Endothelial cell of umbilical vein (primary cell): ENCODE results near the gene HCFC1. TPM values are rescaled to one million over a fixed set of nuclear protein-coding genes. Genes with fewer than 3 reads are reported as not detected.

ENCODE experiments used
- BruUV-seq: library from RNA; stranded (reverse); fragments of 400-500 nt; replicated peaks from 2 replicates; lab custom pipeline; 2021; lab: Mats Ljungman, UMichigan
- CTCF ChIA-PET: fragments of 300-600, 350-600 bp; sonication (Branson Sonifier 250); formaldehyde crosslinking; loops from one replicate; lab custom pipeline; 2021; ENCODE audit warnings: antibody characterized with exemption, inconsistent platforms; lab: Charles Lee
- POLR2A ChIA-PET: fragments of 300-600, 350-600 bp; sonication (Branson Sonifier 250); formaldehyde crosslinking; loops from one replicate; lab custom pipeline; 2021; ENCODE audit warnings: antibody characterized with exemption, inconsistent platforms; lab: Charles Lee
- DNase-seq: peaks from one replicate; pipeline ENCODE4 v3.0.0-alpha.2; 2011; ENCODE audit warnings: low read depth, low spot score
- FAIRE-seq: peaks from 2 replicates; lab custom pipeline; 2011; peaks lifted over from hg19 to GRCh38; lab: Jason Lieb, UNC
- H2AFZ ChIP-seq: 2 replicates; pipeline ENCODE4 v1.6.0; 2012; ENCODE audit warnings: low read depth, low read length, control low read depth, inconsistent platforms
- H3K27ac ChIP-seq: 2 replicates; pipeline ENCODE4 v1.5.1; 2011; ENCODE audit warnings: low read depth, mild to moderate bottlenecking, control low read depth, low read length, moderate library complexity; ENCODE audit not compliant: insufficient read depth
- H3K27me3 ChIP-seq, 2 experiments: 2 replicates each; pipeline versions ENCODE4 v1.6.0 to v1.6.1; 2011; ENCODE audit warnings: low read length in 2 of 2, mixed read lengths in 1 of 2; ENCODE audit not compliant: control insufficient read depth in 2 of 2, insufficient read depth in 2 of 2
- H3K36me3 ChIP-seq, 2 experiments: 2 replicates in 1 of 2; 3 replicates in 1 of 2; pipeline ENCODE4 v1.5.1; 2011; ENCODE audit warnings: low read length in 2 of 2, mild to moderate bottlenecking in 1 of 2, moderate library complexity in 1 of 2; ENCODE audit not compliant: control insufficient read depth in 2 of 2, insufficient read depth in 2 of 2; ENCODE audit errors: extremely low read depth in 1 of 2
- H3K4me1 ChIP-seq: 3 replicates; pipeline ENCODE4 v1.5.1; 2011; ENCODE audit warnings: mild to moderate bottlenecking, low read length; ENCODE audit not compliant: control insufficient read depth, insufficient read depth; ENCODE audit errors: extremely low read depth
- H3K4me2 ChIP-seq: 2 replicates; pipeline ENCODE4 v1.6.1; 2011; ENCODE audit warnings: low read length, control low read depth, mixed read lengths; ENCODE audit not compliant: insufficient read depth
- H3K4me3 ChIP-seq, 3 experiments: fragments of 200-600 bp in 1 of 3; sonication (generic), shearing (Covaris generic) in 1 of 3; replicated peaks in 1 of 3; 2 replicates each; pipeline ENCODE4 v1.5.1; 2011 to 2016; ENCODE audit warnings: control low read depth in 3 of 3, low read length in 3 of 3, mild to moderate bottlenecking in 2 of 3, inconsistent platforms in 1 of 3, low read depth in 1 of 3, moderate library complexity in 1 of 3; ENCODE audit not compliant: insufficient read depth in 1 of 3
- H3K79me2 ChIP-seq: 2 replicates; pipeline ENCODE4 v1.6.0; 2012; ENCODE audit warnings: low read length, inconsistent platforms; ENCODE audit not compliant: control insufficient read depth, insufficient read depth
- H3K9ac ChIP-seq: replicated peaks from 2 replicates; pipeline ENCODE3; 2011; ENCODE audit warnings: low read length, control low read depth; ENCODE audit not compliant: insufficient read depth; ENCODE audit errors: extremely low read depth
- H3K9me1 ChIP-seq: replicated peaks from 3 replicates; pipeline ENCODE4 v1.6.0; 2011; ENCODE audit warnings: mild to moderate bottlenecking, low read length; ENCODE audit not compliant: control insufficient read depth, insufficient read depth; ENCODE audit errors: extremely low read depth
- H3K9me3 ChIP-seq: replicated peaks from 2 replicates; pipeline ENCODE4 v1.5.1; 2012; ENCODE audit warnings: low read length, inconsistent platforms; ENCODE audit not compliant: control insufficient read depth, insufficient read depth
- H4K20me1 ChIP-seq: replicated peaks from 2 replicates; pipeline ENCODE3; 2011; ENCODE audit warnings: mild to moderate bottlenecking, low read length; ENCODE audit not compliant: control insufficient read depth, insufficient read depth; ENCODE audit errors: extremely low read depth
- EZH2 ChIP-seq: IDR thresholded peaks from 2 replicates; pipeline ENCODE4 v1.6.1; 2012; ENCODE audit warnings: borderline replicate concordance, low read depth, mild to moderate bottlenecking, moderate library complexity, low read length, inconsistent platforms; ENCODE audit not compliant: severe bottlenecking
- FOS ChIP-seq: IDR thresholded peaks from 2 replicates; pipeline ENCODE4 v1.6.1; 2011; ENCODE audit warnings: mild to moderate bottlenecking, low read length, moderate library complexity, borderline replicate concordance; ENCODE audit not compliant: insufficient read depth
- GATA2 ChIP-seq: IDR thresholded peaks from 2 replicates; pipeline ENCODE4 v1.7.0; 2011; ENCODE audit warnings: low read depth, mild to moderate bottlenecking, moderate library complexity, mixed read lengths, low read length; ENCODE audit not compliant: insufficient read length, insufficient read depth
- JUN ChIP-seq: IDR thresholded peaks from 2 replicates; pipeline ENCODE4 v1.6.1; 2011; ENCODE audit warnings: borderline replicate concordance, low read depth; ENCODE audit not compliant: insufficient read length, insufficient read depth
- MYC ChIP-seq: IDR thresholded peaks from one replicate; pipeline ENCODE4 v1.6.1; 2011; ENCODE audit warnings: mild to moderate bottlenecking, low read depth, low read length
- POLR2A ChIP-seq: IDR thresholded peaks from 2 replicates; pipeline ENCODE4 v1.6.1; 2012; ENCODE audit warnings: low read depth, mild to moderate bottlenecking, control low read depth, low read length
- POLR2AphosphoS5 ChIP-seq: IDR thresholded peaks from 2 replicates; pipeline ENCODE4 v1.6.1; 2012; ENCODE audit warnings: low read depth, mild to moderate bottlenecking, control low read depth, low read length, moderate library complexity; ENCODE audit not compliant: insufficient read depth
- dilution Hi-C: fragments of 300-500 bp; cut with MboI; formaldehyde crosslinking; loops from one replicate; pipeline ENCODE4 v1.15.0; 2019; ENCODE audit warnings: low sequenced_read_pairs; ENCODE audit not compliant: extremely low pct_ligation_motif_present
- intact Hi-C: fragments of 100-400 bp; cut with micrococcal nuclease; formaldehyde crosslinking; loops from one replicate; pipeline ENCODE4 v1.10.0; 2022
- polyA plus RNA-seq, 4 experiments: library from polyadenylated mRNA; depleted of rRNA in 3 of 4; stranded (reverse) in 3 of 4; unstranded in 1 of 4; fragments of >200 nt; gene quantifications; 2 replicates each; pipeline versions ENCODE4 v1.2.1 to v1.2.3, GENCODE V29; 2011 to 2012; ENCODE audit warnings: missing spikeins in 1 of 4
- total RNA-seq: library from RNA; stranded (reverse); gene quantifications from 2 replicates; pipeline ENCODE4 v1.2.3, GENCODE V29; 2021
- TF ChIP-seq, protein P1 (sequence below): IDR thresholded peaks from 2 replicates; pipeline ENCODE4 v1.6.1; 2011; ENCODE audit not compliant: insufficient read depth, insufficient read length
- TF ChIP-seq, protein P2 (sequence below), 2 donors: IDR thresholded peaks; 1 replicate in 1 of 2; 2 replicates in 1 of 2; pipeline ENCODE4 v1.5.1; 2011; ENCODE audit warnings: low read length in 2 of 2, mild to moderate bottlenecking in 2 of 2, moderate library complexity in 2 of 2, control low read depth in 1 of 2, inconsistent platforms in 1 of 2, low read depth in 1 of 2; ENCODE audit not compliant: insufficient read depth in 1 of 2; ENCODE audit errors: extremely low read depth in 1 of 2

Gene HCFC1
- total and polyA plus RNA-seq, 2 donors (not counting 3 experiments of a cell fraction or from before 2014, with no cell fraction given): 15.9 to 85.9 TPM

DNA sequence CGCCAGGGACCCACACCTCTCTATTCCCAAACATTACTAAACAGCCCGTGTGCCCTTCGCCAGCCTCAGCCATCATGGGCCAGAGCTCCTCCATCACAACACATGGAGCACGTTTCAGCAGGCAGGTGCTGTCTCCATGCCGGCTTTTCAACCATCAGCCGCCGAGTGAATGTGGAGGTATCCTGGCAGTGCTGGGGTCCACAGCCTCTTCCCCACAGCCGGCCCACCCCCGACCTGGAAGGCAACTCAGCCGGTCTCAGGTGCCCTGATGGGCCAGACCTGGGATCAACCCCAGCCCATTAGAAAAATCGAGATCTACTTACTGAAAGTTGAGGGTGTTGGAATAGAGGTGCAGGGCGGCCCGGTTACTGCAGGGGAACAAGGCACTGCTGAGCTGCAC is 39.9 kb downstream of the HCFC1 start:
- no peaks in the 10 kb centered on the region for H3K27me3 ChIP-seq
- H3K27ac ChIP-seq: no peak overlapping the region
- no peak overlapping the region for H3K4me2 ChIP-seq
- TF ChIP-seq, protein P1, sequence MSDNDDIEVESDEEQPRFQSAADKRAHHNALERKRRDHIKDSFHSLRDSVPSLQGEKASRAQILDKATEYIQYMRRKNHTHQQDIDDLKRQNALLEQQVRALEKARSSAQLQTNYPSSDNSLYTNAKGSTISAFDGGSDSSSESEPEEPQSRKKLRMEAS: no peak
- TF ChIP-seq, protein P2, sequence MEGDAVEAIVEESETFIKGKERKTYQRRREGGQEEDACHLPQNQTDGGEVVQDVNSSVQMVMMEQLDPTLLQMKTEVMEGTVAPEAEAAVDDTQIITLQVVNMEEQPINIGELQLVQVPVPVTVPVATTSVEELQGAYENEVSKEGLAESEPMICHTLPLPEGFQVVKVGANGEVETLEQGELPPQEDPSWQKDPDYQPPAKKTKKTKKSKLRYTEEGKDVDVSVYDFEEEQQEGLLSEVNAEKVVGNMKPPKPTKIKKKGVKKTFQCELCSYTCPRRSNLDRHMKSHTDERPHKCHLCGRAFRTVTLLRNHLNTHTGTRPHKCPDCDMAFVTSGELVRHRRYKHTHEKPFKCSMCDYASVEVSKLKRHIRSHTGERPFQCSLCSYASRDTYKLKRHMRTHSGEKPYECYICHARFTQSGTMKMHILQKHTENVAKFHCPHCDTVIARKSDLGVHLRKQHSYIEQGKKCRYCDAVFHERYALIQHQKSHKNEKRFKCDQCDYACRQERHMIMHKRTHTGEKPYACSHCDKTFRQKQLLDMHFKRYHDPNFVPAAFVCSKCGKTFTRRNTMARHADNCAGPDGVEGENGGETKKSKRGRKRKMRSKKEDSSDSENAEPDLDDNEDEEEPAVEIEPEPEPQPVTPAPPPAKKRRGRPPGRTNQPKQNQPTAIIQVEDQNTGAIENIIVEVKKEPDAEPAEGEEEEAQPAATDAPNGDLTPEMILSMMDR (IDR thresholded peaks at IDR 0.05; ENCODE audit: extremely low read depth in 1 of 2, insufficient read depth in 1 of 2, low read depth in 1 of 2, low read length in 2 of 2): no peak
- TF ChIP-seq EZH2 (no peak), MYC (no peak), GATA2 (no peak), JUN (no peak), POLR2A (no peak), POLR2AphosphoS5 (no peak), FOS (no peak)
- no TSS peak for BruUV-seq
- no peaks in the 10 kb centered on the region for H3K9me3 ChIP-seq
- intact Hi-C loops: no loop called here
- no peak overlapping the region for H2AFZ ChIP-seq
- H3K9ac ChIP-seq: no peak overlapping the region
- DNase-seq (no peak), FAIRE-seq (no peak)
- no peak overlapping the region for H3K4me3 ChIP-seq
- peaks cover 17% of the 10 kb centered on the region for H3K4me1 ChIP-seq
- peaks cover 28% of the 10 kb centered on the region for H3K79me2 ChIP-seq
- H4K20me1 ChIP-seq: no peaks in the 10 kb centered on the region
- CTCF ChIA-PET: interaction anchor here (2.2 kb wide), 1 partner anchor 16 kb away, joined by 10 read pairs; no protein-coding TSS in a partner anchor
- H3K9me1 ChIP-seq: no peaks in the 10 kb centered on the region
- dilution Hi-C loops: no loop called here
- POLR2A ChIA-PET: no interaction called here
- peaks cover 0 to 14% of the 10 kb centered on the region in 2 experiments for H3K36me3 ChIP-seq
